Spleen (tissue), 11 donors: ENCODE data around the gene CLINT1. TPM values are rescaled to one million over a fixed set of nuclear protein-coding genes. Genes with fewer than 3 reads are reported as not detected.
A peak's percentile ranks its signal among the peaks of the same experiment; 100 is the strongest.
"Not testable (repeated sequence)": the region's sequence is repeated elsewhere in the genome, so short reads cannot be mapped to it uniquely, and the experiment has no call there.

Source experiments
- DNase-seq: peaks from one replicate; pipeline ENCODE4 v3.0.0-alpha.2; 2020
- H3K27ac ChIP-seq, 8 donors: fragments of 200-600 bp; sonication (generic) in 7 of 8; 1 replicate in 4 of 8; 2 replicates in 4 of 8; pipeline versions ENCODE4 v1.5.0 to v1.8.0; 2016 to 2021; ENCODE audit warnings: inconsistent platforms in 4 of 8, mild to moderate bottlenecking in 4 of 8, moderate library complexity in 1 of 8
- H3K27me3 ChIP-seq, 7 donors: fragments of 200-600 bp; sonication (generic) in 6 of 7; replicated peaks in 1 of 7; 1 replicate in 4 of 7; 2 replicates in 3 of 7; pipeline versions ENCODE4 v1.5.0 to v1.8.0; 2016 to 2021; ENCODE audit warnings: inconsistent platforms in 3 of 7, mild to moderate bottlenecking in 1 of 7
- H3K36me3 ChIP-seq, 6 donors: fragments of 200-600 bp; sonication (generic) in 5 of 6; 1 replicate in 4 of 6; 2 replicates in 2 of 6; pipeline versions ENCODE4 v1.5.0 to v1.8.0; 2016 to 2021; ENCODE audit warnings: inconsistent platforms in 2 of 6
- H3K4me1 ChIP-seq, 6 donors: fragments of 200-600 bp; sonication (generic) in 5 of 6; 1 replicate in 3 of 6; 2 replicates in 3 of 6; pipeline versions ENCODE4 v1.5.0 to v1.8.0; 2016 to 2021; ENCODE audit warnings: inconsistent platforms in 3 of 6
- H3K4me3 ChIP-seq, 8 donors: fragments of 200-600 bp; sonication (generic) in 7 of 8; 1 replicate in 4 of 8; 2 replicates in 4 of 8; pipeline versions ENCODE4 v1.5.0 to v1.8.0; 2016 to 2021; ENCODE audit warnings: inconsistent platforms in 4 of 8, mild to moderate bottlenecking in 4 of 8, moderate library complexity in 2 of 8
- H3K9me3 ChIP-seq, 8 donors: fragments of 200-600 bp; sonication (generic) in 7 of 8; 1 replicate in 4 of 8; 2 replicates in 4 of 8; pipeline versions ENCODE4 v1.5.0 to v1.8.0; 2016 to 2021; ENCODE audit warnings: inconsistent platforms in 4 of 8
- POLR2A ChIP-seq, 3 donors: fragments of 450-650 bp; IDR thresholded peaks; one replicate each; pipeline ENCODE4 v1.5.1; 2017; ENCODE audit warnings: antibody characterized with exemption in 3 of 3, mild to moderate bottlenecking in 1 of 3
- POLR2AphosphoS5 ChIP-seq, 3 donors: sonication (generic); formaldehyde crosslinking; IDR thresholded peaks; one replicate each; pipeline ENCODE4 v1.5.1; 2017; ENCODE audit warnings: antibody characterized with exemption in 3 of 3
- WGBS, 5 donors: extraction: QIAGEN DNeasy Blood & Tissue Kit in 3 of 5; methylation state at CpG; one replicate each; pipeline versions ENCODE4 v1.1.5 to v1.1.7; 2013 to 2018; 5-methylcytosine and 5-hydroxymethylcytosine counted together
- intact Hi-C: fragments of 100-400 bp; cut with DNase I; formaldehyde crosslinking; loops from one replicate; pipeline ENCODE4 v1.15.0; 2023; ENCODE audit warnings: low total_unique reads
- polyA plus RNA-seq, 3 donors: library from polyadenylated mRNA; stranded (reverse); fragments of 200-250 nt; gene quantifications; one replicate each; pipeline ENCODE4 v1.2.1, GENCODE V29; 2013
- total RNA-seq, 7 donors: library from RNA; depleted of rRNA in 3 of 7; stranded (reverse); fragments of >200 nt in 3 of 7; fragmentation: NEBNext Ultra II Directional in 4 of 7; extraction: Animal tissue kit (Norgen Biotek cat#: 25700) in 4 of 7; gene quantifications; one replicate each; pipeline versions ENCODE4 v1.1.0 to v1.2.1, GENCODE V29; 2016 to 2021
- TF ChIP-seq, protein P1 (sequence below), 11 experiments: fragments of 200-600 bp in 7 of 11; fragments of 450-650 bp in 4 of 11; sonication (generic) in 4 of 11; IDR thresholded peaks in 8 of 11; conservative IDR thresholded peaks in 3 of 11; 1 replicate in 7 of 11; 2 replicates in 4 of 11; pipeline versions ENCODE4 v1.4.0 to v1.8.0; 2016 to 2021; ENCODE audit warnings: antibody characterized with exemption in 11 of 11, inconsistent platforms in 4 of 11, mild to moderate bottlenecking in 1 of 11
- donor health status: healthy with polysubstance abuse.
- donor health status: DM: no; HTN: no; CAD: no; lungs with moderate emphysema.
- donor health status: DM: no; HTN: no; CAD: no.
- donor health status: Bipolar disorder and iron deficiency.
- donor health status: healthy.
- donor health status: DM: no; HTN: no; CAD: no.
- donor health status: DM: yes; HTN: yes; CAD: no.

The CLINT1 gene
- total and polyA plus RNA-seq, 10 donors: 26.7 to 130 (median 62.4) TPM

DNA sequence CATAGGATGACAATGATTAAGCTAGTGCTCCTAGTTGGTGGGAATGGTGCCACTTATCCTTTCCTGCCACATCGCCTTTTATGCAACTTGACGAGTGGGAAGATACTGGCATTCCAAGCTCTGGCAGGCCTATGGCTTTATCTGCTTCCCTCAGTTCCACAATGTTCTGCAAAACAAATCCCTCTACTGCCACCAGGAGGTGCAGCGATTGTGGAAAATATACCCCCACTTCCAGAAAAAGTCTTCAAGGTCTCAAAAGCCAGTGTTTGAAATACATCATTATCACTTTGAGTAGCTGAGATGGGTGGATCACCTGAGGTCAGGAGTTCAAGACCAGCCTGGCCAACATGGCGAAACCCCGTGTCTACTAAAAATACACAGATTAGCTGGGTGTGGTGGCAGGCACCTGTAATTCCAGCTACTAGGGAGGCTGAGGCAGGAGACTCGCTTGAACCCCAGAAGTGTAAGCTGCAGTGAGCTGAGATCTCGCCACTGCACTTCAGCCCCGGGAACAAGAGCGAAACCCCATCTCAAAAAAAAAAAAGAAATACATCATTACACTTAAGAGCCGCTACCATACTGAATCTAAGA, 3.4 kb downstream of the CLINT1 start:
- TF ChIP-seq, protein P1, sequence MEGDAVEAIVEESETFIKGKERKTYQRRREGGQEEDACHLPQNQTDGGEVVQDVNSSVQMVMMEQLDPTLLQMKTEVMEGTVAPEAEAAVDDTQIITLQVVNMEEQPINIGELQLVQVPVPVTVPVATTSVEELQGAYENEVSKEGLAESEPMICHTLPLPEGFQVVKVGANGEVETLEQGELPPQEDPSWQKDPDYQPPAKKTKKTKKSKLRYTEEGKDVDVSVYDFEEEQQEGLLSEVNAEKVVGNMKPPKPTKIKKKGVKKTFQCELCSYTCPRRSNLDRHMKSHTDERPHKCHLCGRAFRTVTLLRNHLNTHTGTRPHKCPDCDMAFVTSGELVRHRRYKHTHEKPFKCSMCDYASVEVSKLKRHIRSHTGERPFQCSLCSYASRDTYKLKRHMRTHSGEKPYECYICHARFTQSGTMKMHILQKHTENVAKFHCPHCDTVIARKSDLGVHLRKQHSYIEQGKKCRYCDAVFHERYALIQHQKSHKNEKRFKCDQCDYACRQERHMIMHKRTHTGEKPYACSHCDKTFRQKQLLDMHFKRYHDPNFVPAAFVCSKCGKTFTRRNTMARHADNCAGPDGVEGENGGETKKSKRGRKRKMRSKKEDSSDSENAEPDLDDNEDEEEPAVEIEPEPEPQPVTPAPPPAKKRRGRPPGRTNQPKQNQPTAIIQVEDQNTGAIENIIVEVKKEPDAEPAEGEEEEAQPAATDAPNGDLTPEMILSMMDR (IDR thresholded peaks at IDR 0.05 in 8 of 11, conservative IDR thresholded peaks at IDR 0.05 in 3 of 11): peak in 9 of 11 experiments; percentile 14 to 61 (median 52)
- no peak for TF ChIP-seq POLR2AphosphoS5 (IDR thresholded peaks at IDR 0.05)
- H3K36me3 ChIP-seq: peaks cover 0 to 10% (median 0%) of the 10 kb centered on the region in 6 donors
- intact Hi-C loops: no loop called here
- 56 to 70% (median 66%) methylated on average over 10 of the region's 10 CpGs for WGBS, 5 donors
- peaks cover 14 to 88% (median 50%) of the 10 kb centered on the region in 6 donors for H3K4me1 ChIP-seq
- H3K27me3 ChIP-seq: no peaks in the 10 kb centered on the region
- H3K9me3 ChIP-seq: no peaks in the 10 kb centered on the region
- peak overlapping the region in 1 of 8 donors; percentile 11 for H3K27ac ChIP-seq
- H3K4me3 ChIP-seq: peak overlapping the region in 1 of 8 donors; percentile 13
- no peak for DNase-seq

DNA sequence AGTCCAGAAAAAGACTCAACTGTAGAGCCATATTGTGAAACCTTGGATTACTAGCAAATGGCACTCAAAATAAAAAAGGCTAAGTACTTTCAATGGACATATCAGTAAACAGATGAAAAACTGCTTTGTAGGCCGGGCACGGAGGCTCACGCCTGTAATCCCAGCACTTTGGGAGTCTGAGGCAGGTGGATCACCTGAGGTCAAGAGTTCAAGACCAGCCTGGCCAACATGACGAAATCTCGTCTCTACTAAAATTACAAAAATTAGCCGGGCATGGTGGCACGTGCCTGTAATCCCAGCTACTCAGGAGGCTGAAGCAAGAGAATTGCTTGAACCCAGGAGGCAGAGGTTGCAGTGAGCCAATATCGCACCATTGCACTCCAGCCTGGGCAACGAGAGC, 5.6 kb downstream of the CLINT1 start:
- H3K9me3 ChIP-seq, H3K27me3 ChIP-seq, DNase-seq, H3K27ac ChIP-seq, intact Hi-C loops, H3K4me3 ChIP-seq: not testable (repeated sequence)
- Histone ChIP-seq H3K36me3 (peaks cover 0 to 16% (median 1%) of the 10 kb centered on the region in 6 donors), H3K4me1 (peaks cover 14 to 90% (median 45%) of the 10 kb centered on the region in 6 donors)
- 89 to 94% (median 92%) methylated on average over 9 of the region's 9 CpGs for whole genome bisulfite sequencing, 5 donors

DNA sequence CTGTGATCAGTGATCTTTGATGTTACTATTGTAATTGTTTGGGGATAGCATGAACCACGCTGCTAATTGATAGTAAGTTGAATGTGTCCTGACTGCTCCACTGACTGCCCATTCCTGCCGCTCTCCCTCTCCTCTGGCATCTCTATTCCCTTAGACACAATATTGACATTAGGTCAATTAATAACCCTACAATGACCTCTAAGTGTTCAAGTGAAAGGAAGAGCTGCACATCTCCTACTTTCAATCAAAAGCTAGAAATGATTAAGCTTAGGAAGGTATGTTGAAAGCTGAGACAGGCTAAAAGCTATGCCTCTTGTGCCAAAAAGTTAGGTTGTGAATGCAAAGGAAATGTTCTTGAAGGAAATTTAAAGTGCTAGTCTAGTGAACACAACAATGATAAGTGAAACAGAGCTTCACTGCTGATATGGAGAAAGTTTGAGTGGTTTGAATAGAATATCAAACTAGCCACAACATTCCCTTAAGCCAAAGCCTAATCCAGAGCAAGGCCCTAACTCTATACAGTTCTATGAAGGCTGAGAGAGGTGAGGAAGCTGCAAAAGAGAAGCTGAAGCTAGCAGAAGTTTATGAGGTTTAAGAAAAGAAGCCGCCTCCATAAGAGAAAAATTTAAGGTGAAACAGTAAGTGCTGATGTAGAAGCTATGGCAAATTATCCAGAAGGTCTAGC, 12.9 kb downstream of the CLINT1 start:
- Histone ChIP-seq H3K4me3 (no peak overlapping the region), H3K9me3 (no peaks in the 10 kb centered on the region), H3K27me3 (no peaks in the 10 kb centered on the region), H3K27ac (no peak overlapping the region), H3K4me1 (peaks cover 0 to 39% (median 0%) of the 10 kb centered on the region in 6 donors), H3K36me3 (peaks cover 0 to 40% (median 4%) of the 10 kb centered on the region in 6 donors)
- TF ChIP-seq POLR2AphosphoS5 (IDR thresholded peaks at IDR 0.05): no peak
- TF ChIP-seq POLR2A (IDR thresholded peaks at IDR 0.05): no peak
- TF ChIP-seq, protein P1 (IDR thresholded peaks at IDR 0.05 in 8 of 11, conservative IDR thresholded peaks at IDR 0.05 in 3 of 11): no peak
- intact Hi-C loops: no loop called here
- WGBS, 5 donors: 94 to 100% (median 97%) methylated on average over 3 of the region's 3 CpGs
- DNase-seq: no peak

DNA sequence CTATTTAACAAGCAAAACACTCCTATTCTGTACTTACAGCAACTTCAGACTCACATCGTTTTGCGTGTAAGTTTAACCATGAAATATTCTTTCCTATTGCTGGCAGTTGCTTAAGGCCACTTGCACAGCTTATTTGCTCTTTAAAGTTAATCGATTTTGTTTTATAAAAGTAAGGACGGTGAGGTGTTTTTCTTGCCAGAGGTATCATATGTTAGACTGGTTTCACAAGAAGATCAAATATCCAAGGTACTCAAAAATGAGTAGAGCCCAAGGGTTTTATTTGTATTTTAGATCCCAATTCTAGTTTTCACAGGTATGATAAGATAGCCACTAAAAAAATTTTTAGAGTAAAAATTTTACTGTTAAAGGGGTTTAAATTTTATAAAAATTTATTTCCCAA, 16.2 kb downstream of the CLINT1 start:
- no peak overlapping the region for H3K4me3 ChIP-seq
- no peak for DNase-seq
- peaks cover 0 to 48% (median 0%) of the 10 kb centered on the region in 6 donors for H3K4me1 ChIP-seq
- intact Hi-C loops: no loop called here
- H3K9me3 ChIP-seq: no peaks in the 10 kb centered on the region
- 91 to 97% (median 93%) methylated on average over 4 of the region's 4 CpGs for WGBS, 5 donors
- H3K27me3 ChIP-seq: no peaks in the 10 kb centered on the region
- TF ChIP-seq, protein P1 (IDR thresholded peaks at IDR 0.05 in 8 of 11, conservative IDR thresholded peaks at IDR 0.05 in 3 of 11): no peak
- TF ChIP-seq POLR2A (IDR thresholded peaks at IDR 0.05) (no peak), POLR2AphosphoS5 (IDR thresholded peaks at IDR 0.05) (no peak)
- H3K36me3 ChIP-seq: peaks cover 0 to 35% (median 2%) of the 10 kb centered on the region in 6 donors
- H3K27ac ChIP-seq: no peak overlapping the region
